HG02678 (cell line): ENCODE data around the gene TCERG1L.
"Not testable (repeated sequence)": the region's sequence is repeated elsewhere in the genome, so short reads cannot be mapped to it uniquely, and the experiment has no call there.

ENCODE experiments used
- ATAC-seq: cut with Tn5 transposase; IDR thresholded peaks from one replicate; pipeline ENCODE4 v1.9.1; 2021; ENCODE audit warnings: mild to moderate bottlenecking, moderate library complexity; ENCODE audit not compliant: unreplicated experiment

TCERG1L gene

DNA sequence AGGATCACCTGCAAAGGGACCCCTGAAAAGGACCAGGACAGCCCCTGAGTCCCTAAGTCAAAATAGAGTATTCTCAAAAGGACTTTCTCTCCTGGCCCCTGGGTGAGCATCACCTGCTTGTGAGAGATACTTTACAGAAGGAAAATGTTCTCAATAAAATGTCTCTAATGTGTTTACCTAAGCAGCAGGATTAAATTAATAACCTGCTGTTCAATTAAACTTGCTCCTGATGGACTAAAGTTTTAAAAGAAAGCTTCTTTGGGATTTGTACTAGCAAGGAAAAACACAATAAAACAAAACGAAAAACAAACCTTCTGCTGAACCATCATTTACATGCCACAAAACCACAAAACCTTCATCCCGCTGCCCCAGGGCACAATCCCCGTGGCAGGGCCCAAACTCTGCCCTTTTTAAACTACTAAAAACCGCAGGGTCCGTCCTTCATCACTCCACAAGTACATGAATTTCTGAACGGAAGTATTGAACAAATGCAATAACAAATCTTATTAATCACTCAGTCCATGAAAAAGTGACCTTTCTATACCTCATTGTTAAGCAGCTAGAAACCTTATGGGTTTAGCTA is 197.7 kb downstream of the TCERG1L start:
- no peak for ATAC-seq

DNA sequence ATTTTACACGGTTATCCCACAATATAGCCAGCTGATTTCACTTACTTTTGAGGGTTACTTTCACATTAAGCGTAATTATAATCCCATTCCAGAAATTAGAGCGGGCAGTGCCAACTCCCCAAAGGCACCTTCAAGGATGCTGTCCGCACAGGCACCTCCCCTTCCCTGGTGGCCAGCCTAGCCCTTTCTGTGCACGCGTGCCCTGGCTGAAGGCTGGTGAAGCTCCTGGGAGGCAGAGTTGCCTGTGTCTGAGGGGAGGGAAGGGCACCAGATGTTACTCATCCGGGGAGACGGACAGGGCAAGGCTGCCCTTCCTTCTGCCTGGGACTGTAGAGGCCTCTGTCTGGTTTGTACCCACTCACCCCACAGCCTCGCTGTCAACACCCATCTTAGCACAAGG is 198.4 kb downstream of the TCERG1L start:
- ATAC-seq: no peak

DNA sequence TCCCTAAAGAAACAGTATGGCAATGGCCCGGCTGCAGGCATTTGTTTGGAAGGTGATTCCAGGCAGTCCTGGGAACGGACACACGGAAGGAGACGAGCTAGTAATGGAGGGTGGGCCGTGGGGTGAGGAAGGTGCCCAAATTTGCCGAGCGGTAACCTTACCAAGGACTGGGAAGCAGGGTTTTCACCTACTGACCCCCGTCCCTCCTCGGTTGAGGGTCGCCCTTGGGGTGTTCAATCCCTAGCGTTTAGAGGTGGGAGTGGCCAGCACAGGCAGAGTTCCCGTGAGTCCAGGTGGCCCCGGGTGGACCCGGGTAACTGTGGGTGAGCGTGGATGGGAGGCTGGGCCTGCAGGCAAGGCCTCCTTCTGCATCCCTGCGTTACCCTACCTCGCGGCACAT is 198.8 kb downstream of the TCERG1L start:
- ATAC-seq: no peak

DNA sequence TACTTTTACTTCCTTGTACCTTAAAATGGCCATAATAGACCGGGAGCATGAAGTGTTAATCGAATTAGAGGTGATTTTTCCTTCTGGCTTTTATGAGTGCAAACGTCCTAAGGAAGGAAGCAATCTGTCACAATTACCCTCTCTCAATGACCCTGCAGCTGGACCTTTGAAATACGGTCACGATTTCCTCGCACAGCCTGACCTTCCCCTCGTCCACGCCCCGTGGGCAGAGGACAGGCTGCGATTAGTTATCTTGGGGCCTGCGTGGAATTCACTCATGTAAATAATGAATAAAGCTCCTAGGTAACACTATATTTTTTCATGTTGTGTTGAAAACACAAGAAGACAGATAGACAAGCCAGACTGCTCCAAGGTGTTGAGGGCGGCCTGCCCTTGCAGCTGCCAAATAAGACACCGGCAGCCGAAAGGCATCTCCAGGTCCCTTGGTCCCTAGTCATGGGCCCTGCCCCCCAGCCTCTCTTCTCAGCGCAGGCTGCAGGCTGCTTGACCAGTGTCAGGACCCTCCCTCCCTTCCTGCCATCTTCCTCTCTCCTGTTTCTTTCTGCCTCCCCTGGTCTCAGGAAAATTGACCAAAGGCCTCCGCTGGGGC is 199.9 kb downstream of the TCERG1L start:
- ATAC-seq: no peak

DNA sequence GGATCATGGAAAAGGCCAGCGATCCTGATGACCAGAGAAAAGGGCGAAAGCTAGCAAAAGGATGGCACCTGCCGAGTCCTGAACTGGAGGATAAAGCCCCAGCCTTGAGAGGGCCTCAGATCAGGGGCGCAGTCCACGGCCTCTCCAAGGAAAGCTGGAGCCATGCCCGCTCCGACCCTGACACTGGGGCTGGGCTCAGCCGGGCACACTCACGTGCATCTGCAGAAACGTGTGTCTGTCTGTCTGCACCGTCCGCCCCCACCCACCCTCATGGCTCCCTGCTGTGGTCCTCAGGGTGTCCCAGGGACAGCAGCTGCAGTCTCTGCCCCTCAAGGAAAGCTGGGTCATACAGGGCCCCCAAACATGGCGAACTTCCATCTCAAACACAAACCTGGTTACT is 200.5 kb downstream of the TCERG1L start:
- no peak for ATAC-seq

DNA sequence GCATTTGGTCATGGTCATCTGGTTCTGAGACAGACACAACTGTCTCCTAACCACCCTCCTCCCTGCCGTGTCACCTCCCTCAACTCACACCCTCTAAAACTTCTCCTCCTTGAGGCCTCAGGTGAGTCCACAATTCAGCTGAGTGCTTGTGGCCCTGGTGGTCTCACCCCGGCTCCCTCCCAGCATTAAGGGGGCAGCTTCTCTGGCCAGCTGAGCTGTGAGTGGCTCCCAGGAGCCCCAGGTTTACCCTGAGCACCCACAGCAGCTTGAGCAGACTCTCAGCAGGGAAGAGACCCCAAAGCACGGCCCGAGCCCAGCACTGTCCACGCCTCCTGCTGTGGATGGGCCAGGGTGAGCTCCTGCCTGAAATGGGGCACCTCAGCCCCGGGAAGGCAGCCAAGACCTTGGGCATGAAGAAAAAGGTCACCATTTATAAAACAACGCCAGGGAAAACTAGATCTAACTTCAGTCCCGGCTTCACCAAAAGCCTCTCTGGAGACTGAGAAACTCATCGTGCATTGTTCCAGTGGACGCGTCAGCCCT is 201.2 kb downstream of the TCERG1L start:
- no peak for ATAC-seq

DNA sequence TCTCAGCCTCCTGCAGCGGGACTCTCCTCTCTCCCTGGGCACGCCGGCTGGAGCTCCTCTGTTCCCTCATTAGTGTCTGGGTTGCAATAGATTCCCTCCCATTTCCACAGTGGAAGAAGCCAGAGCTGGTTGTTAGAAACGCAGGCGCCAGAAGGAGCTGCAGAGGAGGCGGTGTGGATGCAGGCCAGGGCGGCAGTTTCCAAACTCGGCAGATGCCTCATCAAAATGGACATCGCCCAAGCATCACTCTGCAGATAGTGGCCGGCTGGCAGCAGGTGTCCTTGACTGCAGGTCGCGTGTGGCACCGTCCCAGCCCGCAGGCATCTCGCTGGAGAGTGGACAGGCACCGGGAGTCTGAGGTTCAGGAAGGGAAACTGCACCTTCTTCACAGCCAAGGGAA is 201.8 kb downstream of the TCERG1L start:
- ATAC-seq: no peak

DNA sequence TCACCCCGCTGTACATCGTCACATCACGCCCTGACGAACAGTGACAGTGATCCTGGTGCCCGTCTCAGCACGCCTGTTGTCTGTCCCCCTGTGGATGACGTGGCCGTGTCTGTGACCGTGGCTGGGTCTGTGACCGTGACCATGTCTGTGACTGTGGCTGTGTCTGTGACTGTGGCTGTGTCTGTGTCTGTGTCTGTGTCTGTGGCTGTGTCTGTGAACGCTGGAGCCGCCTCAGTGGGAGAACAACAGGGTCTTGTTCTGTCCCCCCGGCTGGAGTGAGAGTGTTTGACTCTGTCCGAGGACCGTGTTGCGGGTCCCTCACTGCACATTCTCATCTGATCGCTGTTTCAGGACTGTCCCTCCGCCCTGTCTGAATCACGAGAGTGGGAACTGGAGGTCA is 202.2 kb downstream of the TCERG1L start:
- ATAC-seq: no peak

DNA sequence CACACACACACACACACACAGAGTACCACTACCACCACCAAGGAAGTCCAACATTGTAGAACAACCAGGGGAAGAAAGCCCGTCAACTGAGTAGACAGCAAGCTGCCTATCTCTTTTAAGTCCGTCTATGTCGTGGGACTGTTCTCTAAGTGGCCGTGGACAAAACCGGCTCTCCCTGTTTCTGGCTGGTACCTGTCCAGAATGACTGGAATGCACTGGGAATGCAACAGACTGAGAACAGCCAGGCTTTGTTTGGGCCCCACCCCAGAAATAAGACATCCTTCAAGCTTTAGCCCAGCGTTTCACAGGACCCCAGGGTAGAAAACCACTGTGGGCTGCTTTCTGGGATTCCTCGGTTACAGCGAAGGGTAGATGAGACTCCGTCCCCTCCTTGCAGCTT is 203.6 kb downstream of the TCERG1L start:
- no peak for ATAC-seq

DNA sequence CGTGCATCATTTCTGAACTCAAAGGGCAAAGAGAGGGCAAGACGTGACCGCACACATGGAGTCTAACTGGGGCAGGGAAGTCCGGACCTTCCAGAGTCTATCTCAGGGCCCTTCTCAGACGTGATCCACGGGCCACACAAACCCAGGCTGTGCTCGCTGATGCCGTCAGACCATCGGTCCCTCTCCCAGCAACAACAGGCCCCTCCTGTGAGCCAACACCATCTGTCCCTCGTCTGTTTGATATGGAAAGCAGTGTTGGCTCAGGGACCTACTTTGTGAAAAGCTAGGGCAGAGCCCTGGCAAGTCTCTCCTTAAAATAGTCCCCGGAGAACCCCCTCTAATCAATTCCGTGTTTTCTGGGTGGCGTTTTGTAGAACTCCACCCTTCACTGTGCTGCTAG is 208.8 kb downstream of the TCERG1L start:
- ATAC-seq: no peak

DNA sequence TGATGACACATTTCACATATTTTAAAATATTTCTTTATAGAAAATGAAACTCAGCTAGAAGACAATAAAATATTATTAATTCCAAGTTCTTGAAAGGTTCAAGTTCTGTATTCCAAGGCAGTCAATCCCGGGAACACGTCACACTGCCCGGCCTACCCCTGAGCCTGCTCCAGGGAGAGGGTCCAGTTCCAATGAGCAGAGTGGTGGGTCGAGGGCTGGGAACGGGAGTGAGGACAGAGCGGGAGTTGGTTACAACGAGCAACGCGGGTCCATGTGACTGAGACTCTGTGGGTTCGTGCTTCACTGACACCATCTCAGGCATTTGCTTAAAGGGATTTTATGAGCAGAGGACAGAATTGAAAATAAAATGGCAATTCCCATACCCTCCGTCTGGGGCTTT is 209.4 kb downstream of the TCERG1L start:
- no peak for ATAC-seq

DNA sequence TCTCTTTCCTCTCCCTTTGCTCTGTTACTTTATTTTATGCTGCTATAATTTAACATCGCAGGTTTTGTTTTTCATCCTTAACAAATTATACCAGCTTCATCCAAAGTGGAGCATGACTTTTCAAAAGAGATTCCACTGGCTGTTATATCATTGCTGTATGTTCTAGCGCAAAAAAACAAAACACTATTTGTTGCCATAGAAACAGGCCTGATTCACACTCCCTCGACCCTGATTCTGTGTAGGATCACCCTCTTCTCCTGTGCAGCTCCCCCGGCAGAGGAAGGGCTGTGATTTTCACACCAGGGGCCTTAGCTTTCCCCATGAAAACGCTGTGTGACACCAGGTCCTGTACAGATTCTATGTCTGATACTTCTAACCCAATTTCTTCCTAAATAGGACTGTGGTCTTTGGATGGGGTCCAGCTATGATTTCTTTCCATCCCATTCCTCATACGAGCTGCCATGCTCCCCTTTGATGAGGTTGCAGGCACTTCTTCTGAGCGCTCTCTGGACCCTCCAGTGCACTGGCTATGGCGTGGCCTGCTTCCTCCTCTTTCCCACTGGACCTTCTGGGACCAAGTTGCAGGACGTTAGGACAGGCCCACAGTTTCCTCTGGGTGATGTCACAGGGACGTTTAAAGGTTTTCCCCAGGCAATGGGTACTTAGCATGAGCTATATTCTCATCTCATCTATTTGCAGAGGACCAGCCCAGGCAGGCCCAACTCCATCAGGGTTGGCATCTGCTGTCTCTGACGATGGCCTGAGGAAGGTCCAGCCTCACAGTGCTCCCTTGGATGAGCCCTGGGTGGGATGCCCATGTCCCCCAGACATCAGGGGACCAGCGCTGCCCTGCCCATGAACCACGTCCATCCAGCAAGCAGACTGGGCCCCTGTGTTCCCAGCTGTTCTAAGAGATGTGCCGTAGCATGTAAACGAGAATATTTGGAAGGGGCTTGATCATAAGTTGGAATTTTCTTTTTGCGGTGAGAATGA is 210.8 kb downstream of the TCERG1L start:
- not testable (repeated sequence) for ATAC-seq

DNA sequence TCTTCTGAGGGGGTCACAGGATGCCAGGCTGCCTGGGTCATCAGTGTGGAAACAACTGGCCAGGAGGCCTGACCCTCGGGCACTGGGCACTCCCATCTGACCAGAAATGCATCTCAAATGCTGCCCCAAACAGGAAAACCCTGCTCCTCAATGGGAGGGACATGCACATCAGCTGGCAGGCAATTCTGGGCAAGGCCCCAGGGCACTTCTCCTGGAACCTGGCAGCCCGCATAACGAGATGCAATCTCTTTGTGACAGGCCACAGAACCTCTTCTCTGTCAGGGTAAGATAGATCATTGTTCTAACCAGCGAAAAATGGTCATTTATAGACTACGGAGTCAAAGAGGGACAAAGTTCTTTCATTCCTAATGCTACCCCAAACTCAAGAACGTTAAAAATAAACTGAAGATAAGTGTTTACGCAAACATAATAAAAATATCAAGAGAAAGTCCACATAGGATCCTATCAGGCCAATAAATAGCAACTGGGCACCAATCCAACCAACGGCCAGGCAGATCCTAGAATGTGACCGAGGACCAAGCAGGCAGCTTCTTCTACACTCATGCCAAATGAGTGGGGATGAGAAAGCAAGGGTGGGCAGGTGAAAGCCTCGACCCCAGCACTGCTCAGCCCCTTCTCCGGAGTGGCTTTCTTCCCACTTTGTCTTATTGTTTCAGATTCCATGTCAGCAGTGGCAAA is 212.3 kb downstream of the TCERG1L start:
- no peak for ATAC-seq

DNA sequence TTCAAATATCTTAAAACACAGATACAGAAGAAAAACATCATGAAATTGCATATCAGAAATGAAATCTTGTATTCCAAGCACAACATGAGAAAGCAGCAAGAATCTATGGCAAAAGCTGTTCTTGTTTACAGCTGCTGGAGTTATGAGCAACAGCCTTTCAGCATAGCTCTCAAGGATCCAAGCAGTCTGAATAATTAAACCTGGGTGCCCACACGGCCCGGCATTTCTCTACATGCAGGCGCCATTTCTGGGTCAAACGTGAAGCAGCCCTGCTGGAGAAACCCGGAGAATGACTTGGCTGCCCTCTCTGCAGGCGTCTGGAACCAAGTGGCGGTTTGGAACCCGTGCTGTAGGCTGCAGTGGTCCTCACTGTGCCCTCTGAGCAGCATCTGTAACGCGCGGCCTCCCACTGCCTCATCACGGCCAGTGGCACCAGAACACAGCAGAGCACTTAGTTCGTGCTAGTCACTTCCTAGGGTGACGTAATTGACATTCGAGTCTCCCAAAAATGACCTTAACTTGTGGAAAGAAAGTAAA is 213.0 kb downstream of the TCERG1L start:
- no peak for ATAC-seq

DNA sequence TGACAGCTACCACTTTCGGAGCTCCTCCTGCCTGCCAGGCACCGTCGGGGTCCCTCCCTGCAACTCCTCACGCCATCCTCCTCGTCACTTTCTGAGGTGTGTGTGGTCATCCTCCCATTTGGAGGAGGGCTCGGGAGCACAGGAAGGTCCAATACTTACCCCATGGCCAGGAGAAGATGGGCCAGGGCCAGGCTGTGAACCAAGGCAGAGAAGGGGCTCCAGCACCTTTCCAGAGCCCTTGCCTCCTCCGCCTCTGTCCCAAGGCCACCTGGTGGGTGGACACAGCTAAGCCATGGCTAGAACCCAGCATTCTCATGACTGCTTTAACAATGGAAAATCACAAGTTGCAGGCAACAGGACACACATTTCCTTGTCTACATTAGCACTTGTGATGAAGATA is 215.5 kb downstream of the TCERG1L start:
- ATAC-seq: no peak

DNA sequence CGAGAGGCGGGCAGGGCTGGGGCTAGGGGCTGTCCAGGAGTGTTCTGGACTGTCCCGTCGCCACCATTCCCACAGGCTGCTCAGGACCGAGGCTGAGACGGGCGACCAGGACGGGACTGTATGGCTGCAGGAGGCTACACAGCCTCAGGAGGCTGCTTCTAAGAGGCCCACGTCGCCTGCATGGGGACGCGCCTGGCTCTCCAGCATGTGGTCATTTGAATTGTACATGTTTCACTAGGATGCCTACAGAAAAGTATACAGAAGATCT is 216.3 kb downstream of the TCERG1L start:
- no peak for ATAC-seq

DNA sequence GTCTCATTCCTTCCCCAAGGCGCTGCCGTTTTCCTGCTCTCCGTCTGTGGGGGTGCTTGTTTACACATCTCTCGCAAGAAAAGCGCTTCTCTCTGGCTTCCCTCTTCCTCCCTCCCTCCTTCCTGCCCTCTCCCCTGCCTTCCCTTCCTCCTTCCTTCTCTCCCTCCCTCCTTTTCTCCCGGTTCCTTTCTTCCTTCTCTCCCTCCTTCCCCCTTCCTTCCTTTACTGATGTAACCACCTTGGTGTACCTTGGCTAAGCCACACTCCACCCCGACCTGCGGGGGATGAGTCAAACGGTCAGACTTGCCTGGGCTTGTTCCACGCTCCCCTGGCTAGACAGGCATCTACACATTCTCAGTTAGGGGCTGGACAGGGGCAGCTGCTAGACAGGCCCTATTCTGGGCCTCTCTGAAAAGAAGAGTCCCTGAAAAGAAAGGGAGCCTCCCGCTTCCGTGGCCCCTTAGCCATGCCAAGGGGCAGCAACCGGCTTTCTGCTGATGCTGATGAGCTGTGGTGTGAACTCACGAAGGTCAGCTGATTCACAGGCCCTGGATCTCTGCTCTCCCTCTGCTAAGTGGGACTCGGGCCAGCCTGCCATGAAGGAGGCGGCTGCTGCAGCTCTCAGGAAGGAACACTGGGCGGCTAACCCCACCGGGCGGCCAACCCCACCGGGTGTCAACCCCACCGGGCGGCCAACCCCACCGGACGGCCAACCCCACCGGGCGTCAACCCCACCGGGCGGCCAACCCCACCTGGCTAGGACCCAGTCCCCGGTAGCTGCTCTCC is 216.8 kb downstream of the TCERG1L start:
- no peak for ATAC-seq

DNA sequence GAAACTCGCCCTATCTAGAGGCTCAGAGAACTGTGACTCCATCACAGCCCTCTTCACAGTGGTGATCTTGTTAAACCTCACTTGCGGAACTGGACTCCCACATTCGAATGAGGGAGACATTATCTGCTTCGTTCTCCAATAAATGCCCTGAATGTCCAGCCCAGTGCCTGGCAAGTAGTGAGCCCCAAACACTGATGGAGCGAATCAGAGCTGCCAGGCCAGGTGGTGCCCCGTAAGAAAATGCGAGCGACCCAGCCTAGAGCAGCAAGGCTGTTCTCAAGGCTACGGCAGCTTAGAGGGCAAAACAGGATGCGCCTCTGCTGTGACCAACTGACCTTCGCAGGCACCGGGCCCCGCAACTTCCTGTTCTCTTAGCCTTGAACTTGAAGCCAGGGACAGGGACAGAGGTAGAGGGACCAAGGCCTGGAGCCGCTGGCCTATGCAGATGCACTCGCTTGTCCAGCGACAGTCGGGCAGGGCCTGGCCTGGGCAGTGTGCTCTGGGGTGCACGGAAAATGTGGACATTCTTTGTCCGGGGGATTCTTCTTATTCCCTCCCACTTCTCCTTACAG is 217.6 kb downstream of the TCERG1L start:
- ATAC-seq: no peak

DNA sequence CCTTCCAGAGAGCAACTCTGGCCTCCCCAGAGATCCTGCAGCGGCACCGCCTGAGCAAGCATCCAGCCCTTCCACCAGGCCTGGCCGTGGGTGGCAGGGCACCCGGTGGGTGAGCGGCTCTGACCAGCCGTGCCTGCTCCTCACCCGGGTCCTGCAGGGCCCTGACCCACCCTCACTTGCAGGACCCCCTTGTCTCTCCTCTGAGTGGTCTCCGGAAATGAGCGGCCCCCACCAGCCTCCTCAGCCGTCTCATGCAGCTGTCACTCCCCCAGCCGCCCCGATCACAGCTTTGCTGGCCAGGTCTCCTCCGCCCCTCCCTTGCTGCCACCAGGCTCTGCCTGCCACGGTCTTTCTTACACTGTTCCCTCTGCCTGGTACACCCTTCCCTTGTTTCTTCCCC is 218.2 kb downstream of the TCERG1L start:
- ATAC-seq: no peak

DNA sequence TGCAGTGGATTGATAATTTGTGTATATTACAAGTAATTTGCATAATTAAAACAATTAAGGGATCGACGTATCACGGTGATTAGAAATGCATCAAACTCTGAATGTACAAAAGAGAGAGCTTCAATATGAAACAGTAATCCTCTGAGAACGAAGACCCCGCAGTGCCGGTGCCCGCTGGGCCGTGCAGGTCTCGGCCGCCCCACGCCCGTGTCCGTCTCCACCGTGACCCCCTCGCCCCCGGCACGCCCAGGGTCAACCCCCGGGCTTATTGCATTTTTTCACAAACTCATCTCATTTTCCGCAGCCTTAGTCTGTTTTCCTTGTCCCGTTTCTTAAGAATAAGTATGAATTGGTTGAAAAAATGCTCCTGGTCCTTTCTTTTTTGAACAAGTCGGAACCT is 218.6 kb downstream of the TCERG1L start:
- ATAC-seq: no peak
